ENCODE measurements around the gene SBNO2. TPM values are rescaled to one million over a fixed set of nuclear protein-coding genes. Genes with fewer than 3 reads are reported as not detected.

SBNO2 gene
- total RNA-seq, 1 donor from 2014 or later, result 20.9 TPM

DNA sequence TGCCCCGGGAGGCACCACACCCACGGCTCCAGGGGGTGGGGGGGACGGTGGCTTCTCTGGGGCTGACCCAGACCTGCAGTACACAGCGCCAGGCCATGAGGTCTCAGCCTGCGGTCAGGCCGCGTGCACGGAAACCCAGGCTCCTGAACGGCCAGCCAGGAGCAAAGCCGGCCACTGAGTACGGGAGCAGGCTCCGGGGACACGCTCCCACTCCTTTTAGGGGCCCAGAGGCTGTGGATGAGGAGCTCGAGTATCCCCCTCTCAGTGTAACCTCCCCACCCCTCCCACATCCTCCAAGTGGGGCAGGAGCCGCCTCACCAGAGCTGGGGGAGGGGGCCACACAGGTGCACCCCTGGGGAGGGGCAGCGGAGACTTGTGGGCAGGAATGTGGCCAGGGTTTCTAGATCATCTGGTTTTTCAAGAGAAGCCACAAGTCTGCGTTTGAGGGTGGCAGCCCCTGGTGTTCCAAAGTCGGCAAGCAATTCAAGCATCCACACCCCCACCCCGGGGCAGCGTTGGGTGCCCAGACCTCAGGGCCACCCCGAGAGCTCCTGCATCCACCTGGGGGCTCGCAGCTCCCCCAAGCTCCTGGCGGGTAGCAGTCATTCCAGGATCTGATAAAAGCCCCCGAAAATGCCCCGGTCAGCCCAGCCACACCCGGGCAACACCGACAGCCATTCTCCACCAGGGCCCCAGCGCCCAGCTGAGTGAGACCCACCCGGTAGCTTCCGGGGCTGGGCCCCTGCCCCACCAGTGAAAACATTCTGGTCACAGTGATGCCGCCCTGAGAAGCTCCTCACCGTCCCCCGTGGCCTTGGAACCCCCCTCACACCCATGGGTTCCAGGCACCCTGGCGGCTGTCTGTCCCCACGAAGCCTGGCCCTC, 6.1 kb downstream of the SBNO2 start:
- DNase-seq, result no peak

DNA sequence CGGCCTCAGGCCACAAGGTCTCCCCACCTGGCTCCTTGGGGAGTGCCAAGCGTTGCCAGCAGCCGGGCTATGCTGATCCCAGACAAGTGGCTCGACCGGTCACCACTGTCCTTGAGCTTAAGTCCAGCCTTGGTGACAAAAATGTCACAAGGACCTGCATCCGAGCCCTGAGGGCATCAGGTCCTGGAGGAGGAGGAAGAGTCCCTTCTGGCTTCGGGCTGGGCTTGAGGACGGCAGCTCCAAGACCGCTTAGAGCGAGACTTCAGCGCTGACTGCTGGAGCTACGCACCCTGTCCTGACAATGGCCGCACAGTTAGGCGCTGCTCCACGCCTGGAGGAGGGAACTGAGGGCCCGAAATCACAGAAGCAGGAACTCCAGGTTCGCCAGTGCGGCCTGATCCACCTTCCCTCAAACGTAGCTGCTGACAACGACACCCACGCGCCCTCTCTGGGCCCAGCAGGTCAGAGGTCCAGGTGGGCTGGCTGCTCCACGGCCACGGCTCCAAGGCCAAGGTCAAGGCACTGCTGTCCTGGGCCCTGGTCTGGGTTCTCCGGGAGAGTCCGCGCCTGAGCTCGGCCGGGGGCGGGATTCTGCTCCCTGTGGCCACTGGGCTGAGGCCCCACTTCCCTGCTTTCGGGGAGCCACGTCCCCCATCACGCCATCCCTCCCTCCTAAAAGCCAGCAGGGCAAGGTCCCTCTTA, 7.0 kb downstream of the SBNO2 start:
- DNase-seq, result no peak

DNA sequence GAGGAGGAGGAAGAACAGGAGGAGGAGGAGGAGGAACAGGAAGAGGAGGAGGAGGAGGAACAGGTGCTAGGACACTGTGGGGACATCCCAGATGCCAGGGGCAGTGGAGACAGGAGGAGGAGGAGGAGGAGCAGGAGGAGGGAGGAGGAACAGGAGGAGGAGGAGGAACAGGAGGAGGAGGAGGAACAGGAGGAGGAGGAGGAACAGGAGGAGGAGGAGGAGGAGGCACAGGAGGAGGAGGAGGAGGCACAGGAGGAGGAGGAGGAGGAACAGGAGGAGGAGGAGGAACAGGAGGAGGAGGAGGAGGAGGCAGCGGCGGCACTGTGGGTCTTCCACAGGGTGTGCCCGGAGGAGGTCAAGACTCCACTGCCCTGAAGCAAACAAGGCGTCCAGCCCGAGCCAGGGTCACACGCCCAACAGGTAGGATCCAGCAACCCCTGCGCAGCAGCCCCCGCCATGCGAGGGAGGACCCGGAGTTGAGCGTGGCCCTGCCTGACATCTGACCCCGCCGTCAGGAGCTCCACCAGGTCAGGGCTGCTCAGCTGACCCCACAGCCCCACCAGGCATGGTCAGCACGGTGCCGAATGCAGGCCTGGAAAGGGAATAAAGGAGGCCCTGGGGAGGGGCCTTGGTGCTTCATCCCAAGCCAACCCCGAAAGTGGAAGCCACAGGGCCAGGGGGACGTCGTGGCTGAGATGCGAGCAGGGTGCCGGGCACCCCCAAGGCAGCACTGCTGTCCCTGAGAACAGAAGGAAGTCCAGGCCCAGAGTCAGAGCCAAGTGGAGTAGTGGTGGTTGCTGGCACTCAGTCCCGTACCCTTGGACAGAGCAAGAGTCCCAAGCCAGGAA, 9.2 kb downstream of the SBNO2 start:
- no peak for DNase-seq

DNA sequence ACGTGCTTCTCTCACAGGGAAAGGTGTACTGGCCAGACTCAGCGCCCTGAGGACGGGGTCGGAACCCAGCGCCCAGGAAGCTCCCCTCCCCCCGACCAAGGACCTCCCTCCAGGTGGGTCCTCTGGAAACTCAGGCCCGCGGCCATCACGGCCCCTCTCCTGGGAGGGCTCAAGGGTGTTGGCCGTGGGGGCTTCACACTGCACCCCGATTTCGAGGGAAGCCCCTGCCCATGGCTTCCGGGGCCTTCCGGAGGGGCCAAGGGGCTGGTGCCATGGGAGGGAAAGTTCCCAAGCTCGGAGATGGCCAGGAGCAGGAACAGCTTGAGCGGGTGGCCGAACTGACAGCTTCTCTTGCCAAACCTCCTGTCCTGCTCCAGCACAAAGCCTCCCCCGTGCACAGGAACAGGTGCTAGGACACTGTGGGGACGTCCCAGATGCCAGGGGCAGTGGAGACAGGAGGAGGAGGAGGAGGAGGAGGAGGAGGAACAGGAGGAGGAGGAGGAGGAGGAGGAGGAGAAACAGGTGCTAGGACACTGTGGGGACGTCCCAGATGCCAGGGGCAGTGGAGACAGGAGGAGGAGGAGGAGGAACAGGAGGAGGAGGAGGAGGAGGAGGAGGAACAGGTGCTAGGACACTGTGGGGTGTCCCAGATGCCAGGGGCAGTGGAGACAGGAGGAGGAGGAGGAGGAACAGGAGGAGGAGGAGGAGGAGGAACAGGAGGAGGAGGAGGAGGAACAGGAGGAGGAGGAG, 10.0 kb downstream of the SBNO2 start:
- DNase-seq, result peak; percentile 35

DNA sequence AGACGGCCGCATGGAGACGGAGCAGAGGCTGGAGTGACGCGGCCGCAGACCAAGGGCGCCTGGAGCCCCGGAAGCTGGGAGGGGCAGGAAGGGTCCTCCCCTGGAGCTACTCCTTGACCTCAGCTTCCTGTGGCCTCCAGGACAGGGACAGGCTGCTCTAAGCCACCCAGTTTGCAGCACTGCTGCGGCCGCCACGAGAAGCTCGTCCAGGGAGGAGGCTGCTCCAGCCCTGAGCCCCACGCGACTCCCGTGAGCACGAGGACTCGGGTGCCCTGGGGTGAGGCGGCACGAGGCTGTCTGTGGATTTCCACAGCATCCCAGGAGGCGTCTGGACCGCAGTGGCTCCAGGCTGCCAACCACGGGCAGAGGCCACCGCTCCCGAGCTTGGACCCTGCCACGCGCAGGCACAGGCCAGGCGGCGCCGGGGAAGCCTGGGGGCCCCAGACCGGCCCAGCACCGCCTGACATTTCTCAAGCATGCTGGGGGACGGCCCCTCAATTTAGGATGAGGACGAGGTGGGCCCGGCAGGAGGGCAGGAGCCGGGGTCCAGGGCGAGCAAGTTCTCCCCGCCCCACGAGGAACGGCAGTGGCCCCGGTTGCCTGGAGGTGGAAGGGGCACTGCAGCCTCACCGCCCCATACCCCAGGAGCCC, 10.7 kb downstream of the SBNO2 start:
- no peak for DNase-seq

DNA sequence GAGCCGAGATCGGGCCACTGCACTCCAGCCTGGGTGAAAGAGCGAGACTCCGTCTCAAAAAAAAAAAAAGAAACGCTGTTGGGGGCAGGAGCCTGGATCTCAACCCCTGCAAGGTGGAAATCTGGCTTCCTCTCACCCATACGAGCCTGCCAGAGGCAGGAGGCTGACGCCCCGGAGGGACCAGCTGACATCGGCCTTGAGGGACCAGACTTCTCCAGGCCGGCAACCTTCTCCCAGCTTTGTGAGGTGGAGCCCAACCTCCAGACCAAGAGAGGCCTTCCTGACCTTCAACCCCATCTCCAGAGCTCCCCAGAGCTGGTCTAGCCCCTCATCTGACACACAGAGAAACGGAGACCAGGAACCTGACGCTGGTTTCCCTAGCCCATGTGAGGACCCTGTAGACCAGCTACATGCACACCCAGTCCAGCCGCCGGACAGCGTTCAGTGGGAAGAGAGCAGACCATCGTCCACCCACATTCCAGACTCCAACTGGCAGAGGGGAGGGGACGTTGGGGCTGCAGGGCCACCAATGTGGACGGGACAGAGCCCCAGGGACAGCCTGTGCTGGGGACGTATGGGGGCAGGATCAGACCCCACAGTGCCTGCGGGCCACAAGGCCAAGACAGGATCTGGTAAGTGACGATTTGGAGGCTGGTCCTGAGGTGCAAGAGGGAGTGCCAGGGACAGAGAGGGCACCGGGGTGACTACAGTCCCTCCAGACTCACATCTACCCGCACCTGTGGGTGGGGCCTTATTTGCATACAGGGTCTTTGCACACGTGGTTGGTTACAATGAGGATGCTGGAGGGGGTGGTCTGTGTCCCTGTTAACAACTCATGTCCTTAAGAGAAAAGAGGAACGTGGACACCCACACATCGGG, 11.4 kb downstream of the SBNO2 start:
- DNase-seq, result no peak

DNA sequence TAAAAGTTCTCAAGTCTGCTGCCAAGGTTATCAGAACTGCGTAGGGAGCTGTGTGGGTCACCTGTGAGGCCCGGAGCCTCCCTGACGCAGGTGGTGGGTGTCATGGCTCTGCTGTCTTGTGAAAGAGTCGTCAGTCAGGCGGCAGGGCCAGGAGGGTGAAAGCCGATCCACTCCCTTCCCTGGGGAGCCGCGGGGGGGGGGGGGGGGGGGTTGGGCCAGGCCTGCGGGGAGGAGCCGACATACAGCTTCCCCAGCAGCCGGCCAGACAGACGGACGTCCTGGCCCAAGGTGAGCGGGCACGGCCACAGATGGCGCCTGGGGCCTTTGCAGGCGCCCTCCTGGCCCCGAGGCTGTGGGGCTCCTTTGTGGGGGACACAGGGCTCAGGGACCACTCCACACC, 12.4 kb downstream of the SBNO2 start:
- no peak for DNase-seq

DNA sequence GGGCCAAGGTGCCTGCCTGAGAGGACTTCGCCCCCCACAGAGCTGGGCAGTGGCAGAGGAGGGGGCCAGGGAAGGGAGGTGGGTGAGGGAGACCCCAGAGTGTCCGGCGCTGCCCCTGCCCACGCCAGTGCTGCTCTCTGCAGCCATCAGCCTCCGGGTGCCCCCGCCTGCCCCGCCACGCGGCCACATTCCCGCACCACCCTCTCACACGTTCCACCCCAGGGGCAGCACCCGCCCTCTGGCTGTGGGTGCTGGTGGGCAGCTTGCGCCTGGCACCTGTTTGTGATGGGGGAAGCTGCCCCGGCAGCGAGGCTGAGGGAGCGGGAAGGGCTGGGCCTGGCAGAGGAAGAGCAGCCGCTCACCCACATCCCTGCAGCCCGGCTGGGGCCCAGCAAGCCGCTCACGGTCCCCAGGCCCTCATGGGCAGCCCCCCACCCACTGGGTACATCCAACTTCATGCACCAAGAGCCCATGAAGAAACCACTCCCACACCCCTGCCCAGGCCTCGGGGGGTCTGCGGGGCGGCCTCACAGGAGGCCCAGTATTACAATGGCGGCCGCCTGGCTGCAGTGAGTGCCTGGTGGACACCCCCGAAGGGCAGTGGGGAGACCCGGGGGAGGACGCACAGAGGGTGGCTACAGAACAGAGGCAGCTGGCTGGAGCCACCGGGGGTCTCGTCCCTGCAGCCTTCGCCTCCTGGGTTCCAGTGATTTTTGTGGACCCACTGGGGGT, 14.0 kb downstream of the SBNO2 start:
- no peak for DNase-seq

DNA sequence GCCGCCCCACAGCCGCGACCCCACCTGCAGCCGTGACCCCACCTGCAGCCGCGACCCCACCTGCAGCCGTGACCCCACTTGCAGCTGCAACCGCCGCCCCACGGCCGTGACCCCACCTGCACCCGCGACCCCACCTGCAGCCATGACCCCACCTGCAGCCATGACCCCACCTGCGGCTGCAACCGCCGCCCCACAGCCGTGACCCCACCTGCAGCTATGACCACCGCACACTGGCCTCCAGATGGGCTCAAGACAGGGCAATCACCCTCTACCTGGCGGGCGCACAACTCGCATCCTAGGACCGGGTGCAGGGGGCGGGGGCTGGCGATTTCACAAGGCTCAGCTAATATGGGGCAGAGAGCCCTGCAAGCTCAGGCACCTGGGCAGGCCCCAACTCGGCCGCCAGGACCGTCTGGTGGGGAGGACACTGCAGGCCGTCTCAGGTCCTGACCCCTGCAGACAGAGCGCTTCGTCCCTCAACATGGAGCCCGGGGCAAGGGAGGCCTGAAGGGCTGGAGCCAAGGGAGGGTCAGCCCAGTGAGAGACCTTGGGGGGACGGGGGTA, 15.1 kb downstream of the SBNO2 start:
- no peak for DNase-seq

DNA sequence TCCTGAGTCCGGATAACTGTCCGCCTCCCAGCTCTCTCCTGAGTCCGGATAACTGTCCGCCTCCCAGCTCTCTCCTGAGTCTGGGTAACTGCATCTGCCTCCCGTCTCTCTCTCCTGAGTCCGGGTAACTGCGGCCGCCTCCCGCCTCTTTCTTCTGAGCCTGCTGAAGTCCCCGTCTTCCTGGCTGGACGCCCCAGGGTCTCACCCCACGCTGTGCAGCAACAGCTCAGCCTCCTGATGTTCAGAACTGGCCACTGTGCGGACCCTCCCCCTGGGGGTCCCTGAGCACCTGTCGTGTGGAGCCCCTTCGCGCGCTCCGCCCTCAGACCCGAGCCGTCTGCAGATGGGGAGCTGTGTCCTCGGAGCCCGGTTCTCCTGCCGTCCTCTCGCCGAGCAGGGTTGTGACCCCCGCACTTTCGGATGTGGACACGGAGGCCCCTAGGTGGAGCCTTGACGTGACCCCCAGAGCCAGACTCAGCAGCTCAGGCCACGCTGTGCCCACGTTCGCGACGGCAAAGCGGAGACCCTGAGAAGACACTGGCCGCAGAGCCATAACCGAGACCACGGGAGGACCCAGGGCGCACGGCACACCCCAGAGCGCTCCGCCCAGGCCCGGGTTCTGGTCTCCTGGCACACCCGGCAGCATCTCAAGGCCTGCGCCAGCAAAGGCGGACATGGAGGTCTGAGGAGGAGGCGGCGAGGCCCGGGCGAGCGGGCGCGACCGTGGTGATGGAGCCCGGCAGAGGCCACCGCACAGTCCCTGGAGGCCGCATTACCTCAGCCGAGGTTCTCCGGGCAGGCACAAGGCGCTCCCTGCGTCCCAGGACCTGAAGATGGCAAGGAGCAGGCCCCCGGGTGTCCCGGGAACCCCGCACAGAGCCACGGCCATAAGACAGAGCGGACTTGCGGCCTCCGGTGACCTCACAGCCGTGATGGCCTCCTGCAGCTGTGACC, 15.9 kb downstream of the SBNO2 start:
- no peak for DNase-seq

DNA sequence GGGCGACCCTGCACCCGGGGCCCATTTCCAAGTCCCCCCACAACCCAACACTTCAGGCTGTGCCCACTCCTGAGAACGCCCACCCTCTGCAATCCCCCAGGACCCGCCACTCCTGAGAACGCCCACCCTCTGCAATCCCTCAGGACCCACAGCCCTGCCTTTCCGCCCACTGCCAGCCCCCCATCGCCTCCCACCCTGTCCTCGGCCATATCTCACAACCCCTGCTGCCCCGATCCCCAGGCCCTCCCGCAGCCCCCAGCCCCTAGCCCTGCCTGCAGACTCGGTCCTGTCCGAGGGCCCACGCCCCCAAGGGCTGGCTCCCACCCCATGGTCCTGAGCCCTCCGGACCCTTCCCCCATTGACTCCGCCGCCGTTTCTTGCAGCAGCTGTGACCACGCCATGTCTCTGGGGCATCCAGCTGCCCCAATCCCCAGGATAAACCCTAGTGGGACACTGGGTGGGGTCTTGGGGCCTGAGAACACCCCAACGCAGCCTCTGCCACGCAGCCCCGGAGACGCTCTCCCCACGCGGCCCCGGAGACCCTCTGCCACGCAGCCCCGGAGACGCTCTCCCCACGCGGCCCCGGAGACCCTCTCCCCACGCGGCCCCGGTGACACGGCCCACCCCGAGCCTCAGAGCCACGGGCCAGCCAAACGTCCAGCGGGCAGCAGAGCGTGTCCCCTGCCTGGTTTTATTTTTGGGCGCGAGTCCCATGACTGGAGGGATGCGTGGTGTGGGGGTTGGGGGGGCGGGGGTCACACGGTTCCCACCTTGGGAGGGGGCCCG, 17.0 kb downstream of the SBNO2 start:
- no peak for DNase-seq

DNA sequence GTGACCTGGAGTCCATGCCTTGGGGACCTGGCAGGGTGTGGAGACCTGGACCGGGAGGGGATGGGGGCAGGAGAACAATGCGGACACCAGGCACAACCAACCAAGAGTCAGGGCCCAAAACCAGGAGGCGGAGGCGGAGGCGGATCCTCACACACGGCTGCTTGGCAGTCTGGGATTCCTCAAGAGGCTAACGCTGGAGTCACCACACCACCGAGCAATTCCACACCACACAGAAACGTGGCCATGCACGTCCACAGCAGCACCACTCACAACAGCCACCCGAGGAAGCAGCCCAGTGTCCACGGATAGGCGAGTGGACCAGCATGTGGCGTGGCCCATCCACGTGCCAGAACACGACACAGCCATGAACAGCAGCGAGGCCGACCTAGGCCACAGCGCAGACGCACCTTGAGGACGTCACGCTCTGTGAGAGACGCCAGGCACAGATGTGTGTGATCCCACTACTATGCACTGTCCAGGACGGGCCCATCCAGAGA, 17.7 kb downstream of the SBNO2 start:
- no peak for DNase-seq

DNA sequence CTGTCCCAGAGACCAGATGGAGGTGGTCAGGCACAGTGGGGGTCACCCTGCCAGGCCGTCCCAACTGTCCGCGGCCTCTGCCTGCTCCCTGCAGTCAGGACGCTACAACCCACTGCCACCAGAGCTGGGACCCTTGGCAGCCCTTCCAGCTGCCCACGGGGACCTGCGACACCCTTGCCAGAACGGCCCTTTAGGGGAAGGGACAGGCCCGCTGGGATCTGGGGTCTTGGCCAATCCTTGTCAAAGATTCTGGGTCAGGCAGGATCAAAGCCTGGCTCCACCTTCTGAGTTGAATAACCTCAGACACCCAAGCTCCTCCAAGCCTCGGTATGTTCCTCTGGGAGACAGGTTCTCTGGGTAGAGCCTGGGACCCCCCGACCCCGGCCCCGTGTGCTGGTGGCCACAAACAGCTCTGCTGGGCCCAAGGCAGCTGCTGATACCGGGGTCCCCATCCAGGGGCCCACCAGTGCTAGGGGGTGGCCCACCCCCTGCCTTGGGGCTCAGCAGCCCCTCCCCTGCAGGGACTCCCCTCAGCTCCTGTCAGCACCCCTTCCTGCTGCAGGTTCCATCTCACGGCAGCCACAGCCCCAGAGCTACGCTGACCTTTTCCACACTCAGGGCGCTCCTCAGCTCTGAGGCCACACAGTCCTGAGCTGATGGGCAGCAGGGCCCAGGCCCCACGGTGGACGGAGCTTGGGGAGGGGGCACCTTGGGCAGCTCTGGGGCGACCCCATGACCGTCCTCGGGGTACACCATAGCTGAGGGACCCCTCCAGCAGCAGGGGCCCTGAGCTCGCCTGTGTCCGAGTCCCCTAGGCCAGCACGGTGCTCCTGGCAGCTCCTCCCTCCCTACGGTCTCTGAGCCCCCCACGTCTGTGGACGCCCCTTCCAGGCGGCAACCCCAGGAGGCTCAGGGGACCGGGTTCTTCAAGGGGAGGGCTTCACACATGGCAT, 18.4 kb downstream of the SBNO2 start:
- no peak for DNase-seq

DNA sequence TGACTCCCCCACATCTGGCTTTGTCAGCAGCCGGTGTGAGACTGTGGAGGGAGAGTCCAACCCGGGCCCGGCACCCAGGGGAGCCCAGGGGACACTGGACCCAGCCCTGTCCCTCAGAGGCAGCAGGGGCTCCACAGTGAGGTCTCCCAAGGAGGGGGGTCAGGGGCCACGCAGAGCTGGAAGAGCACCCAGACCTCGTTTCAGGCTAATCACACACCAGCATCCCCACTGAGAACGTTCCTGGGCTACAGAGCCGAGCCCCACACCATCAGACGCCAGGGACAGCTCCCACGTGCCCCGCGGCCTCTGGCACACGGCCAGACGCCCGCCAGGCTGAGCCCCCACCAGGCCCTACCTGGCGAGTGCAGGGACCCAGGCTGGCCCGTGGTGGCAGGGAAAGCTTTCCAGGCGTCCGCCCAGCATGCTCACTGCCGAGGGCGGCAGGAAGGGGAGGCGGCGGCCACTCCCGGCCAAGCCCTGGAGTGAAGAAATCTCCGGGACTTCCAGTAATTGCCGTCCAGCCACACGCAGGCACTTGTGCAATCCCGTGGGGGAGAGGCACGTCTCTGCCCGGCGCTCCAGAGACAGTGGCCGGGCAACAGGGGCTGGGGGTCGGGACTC, 19.2 kb downstream of the SBNO2 start:
- peak; percentile 46 for DNase-seq
